ENCODE measurements around the gene WIPF1. TPM values are rescaled to one million over a fixed set of nuclear protein-coding genes. Genes with fewer than 3 reads are reported as not detected.

The WIPF1 gene
- total RNA-seq, 1 donor from 2014 or later, result 20.1 TPM

DNA sequence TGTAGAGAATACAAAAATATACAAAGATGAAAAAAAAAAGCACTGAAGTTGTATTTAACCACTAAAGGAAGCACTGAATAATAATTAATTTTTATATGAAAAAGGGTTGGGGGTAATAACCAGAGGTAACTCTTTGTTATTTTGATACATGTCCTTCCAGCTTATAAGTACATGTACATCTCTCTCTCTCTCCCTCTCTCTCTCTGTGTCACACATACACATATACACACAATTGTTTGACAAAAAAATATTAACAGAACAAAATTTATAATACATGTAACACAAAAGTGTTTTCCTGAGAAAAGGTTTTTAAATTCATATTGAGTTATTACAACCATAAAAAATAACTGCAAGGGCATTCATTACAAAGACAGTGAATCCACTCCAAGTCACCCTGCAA, 4.6 kb downstream of the WIPF1 start:
- TF ChIP-seq, protein P1, sequence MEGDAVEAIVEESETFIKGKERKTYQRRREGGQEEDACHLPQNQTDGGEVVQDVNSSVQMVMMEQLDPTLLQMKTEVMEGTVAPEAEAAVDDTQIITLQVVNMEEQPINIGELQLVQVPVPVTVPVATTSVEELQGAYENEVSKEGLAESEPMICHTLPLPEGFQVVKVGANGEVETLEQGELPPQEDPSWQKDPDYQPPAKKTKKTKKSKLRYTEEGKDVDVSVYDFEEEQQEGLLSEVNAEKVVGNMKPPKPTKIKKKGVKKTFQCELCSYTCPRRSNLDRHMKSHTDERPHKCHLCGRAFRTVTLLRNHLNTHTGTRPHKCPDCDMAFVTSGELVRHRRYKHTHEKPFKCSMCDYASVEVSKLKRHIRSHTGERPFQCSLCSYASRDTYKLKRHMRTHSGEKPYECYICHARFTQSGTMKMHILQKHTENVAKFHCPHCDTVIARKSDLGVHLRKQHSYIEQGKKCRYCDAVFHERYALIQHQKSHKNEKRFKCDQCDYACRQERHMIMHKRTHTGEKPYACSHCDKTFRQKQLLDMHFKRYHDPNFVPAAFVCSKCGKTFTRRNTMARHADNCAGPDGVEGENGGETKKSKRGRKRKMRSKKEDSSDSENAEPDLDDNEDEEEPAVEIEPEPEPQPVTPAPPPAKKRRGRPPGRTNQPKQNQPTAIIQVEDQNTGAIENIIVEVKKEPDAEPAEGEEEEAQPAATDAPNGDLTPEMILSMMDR (conservative IDR thresholded peaks at IDR 0.05), result no peak

DNA sequence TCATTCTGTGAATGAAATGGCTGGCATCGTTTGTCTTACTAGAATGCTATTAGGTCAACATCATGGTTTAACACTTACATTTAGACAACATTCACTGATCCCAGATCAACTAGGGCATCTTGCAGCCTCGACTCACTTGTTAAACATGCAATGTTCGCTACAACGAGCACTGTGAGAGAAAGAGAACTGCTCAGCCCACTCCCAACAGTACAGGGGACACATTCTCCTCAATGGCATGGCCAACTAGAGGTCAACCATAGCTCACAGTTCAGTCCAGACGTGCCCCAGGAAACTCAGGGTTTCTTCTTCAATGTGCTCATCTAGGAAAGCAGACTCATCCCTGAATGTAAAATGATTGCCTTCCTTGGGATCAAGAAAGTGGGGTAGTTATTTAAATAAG, 5.9 kb downstream of the WIPF1 start:
- Mint-ChIP-seq H3K27ac (ENCODE audit: unreplicated experiment) (no peak overlapping the region), H3K9me3 (no peaks in the 10 kb centered on the region), H3K27me3 (ENCODE audit: low read depth) (no peaks in the 10 kb centered on the region), H3K4me1 (peaks cover 20% of the 10 kb centered on the region), H3K36me3 (ENCODE audit: low read depth) (no peaks in the 10 kb centered on the region), H3K4me3 (no peak overlapping the region)
- no peak for DNase-seq (ENCODE audit: low read depth, low spot score)
- TF ChIP-seq, protein P1 (conservative IDR thresholded peaks at IDR 0.05), result no peak

More for the DNA sequence above, 4.6 kb downstream of the WIPF1 start:
- H3K27me3 Mint-ChIP-seq (ENCODE audit: low read depth), result no peaks in the 10 kb centered on the region
- no peak for DNase-seq (ENCODE audit: low read depth, low spot score)
- H3K27ac Mint-ChIP-seq (ENCODE audit: unreplicated experiment), result no peak overlapping the region
- H3K9me3 Mint-ChIP-seq, result no peaks in the 10 kb centered on the region
- H3K4me3 Mint-ChIP-seq, result no peak overlapping the region
- peaks cover 20% of the 10 kb centered on the region for H3K4me1 Mint-ChIP-seq
- H3K36me3 Mint-ChIP-seq (ENCODE audit: low read depth), result no peaks in the 10 kb centered on the region

DNA sequence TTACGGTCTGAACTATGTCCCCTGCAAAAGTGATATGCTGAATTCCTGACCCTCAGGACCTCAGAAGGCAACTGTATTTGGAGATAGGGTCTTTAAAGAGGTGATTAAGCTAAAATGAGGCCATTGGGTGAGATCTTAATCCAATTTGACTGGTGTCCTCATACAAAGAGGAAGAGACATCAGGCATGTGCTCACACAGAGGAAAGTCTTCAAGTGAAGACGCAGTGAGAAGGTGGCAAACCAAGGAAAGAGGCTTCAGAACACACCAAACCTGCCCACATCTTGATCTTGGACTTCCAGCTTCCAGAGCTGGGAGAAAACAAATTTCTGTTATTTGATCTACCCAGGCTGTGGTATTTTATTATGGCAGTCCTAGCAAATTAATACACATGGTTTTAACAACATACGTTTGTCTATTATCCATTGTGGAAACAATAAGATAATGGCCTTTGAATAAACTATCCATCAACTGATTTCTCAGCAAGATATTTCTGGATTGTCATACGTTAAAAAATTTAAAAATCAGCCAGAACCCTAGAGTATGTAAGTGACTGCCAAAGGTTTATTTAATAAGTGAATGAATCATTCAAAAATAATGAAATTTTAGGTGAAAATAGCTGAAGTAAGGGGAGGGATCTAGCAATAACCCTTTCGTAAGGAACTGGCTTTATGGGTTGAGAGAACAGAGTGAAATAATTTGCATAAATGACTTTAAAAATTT, 6.5 kb downstream of the WIPF1 start:
- no peak overlapping the region for H3K4me3 Mint-ChIP-seq
- H3K36me3 Mint-ChIP-seq (ENCODE audit: low read depth), result no peaks in the 10 kb centered on the region
- H3K27ac Mint-ChIP-seq (ENCODE audit: unreplicated experiment), result no peak overlapping the region
- no peaks in the 10 kb centered on the region for H3K9me3 Mint-ChIP-seq
- H3K4me1 Mint-ChIP-seq, result peaks cover 23% of the 10 kb centered on the region
- TF ChIP-seq, protein P1 (conservative IDR thresholded peaks at IDR 0.05), result no peak
- DNase-seq (ENCODE audit: low read depth, low spot score), result no peak
- H3K27me3 Mint-ChIP-seq (ENCODE audit: low read depth), result no peaks in the 10 kb centered on the region

DNA sequence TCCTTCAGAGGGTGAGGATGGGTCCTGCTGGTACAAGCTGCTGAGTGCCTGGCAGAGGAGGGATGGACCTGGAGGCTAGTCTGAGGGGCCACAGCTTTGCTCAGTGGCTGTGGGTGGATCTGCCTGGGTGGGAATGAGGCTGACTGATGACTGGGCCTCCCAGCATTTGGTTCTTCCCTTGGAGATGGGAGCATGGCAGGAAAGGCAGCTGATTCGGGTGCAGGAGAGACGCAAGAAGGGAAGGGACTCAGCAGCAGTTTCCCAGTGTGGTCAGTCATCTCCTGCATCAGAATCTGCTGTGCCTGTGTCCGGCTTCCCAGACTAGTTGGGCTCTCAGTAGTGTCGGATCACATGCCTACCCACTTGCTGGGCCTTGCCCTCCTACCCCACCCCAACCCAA, 7.3 kb downstream of the WIPF1 start:
- Mint-ChIP-seq H3K27ac (ENCODE audit: unreplicated experiment) (no peak overlapping the region), H3K36me3 (ENCODE audit: low read depth) (no peaks in the 10 kb centered on the region), H3K27me3 (ENCODE audit: low read depth) (no peaks in the 10 kb centered on the region), H3K4me3 (no peak overlapping the region), H3K9me3 (no peaks in the 10 kb centered on the region), H3K4me1 (peaks cover 29% of the 10 kb centered on the region)
- TF ChIP-seq, protein P1 (conservative IDR thresholded peaks at IDR 0.05), result no peak
- DNase-seq (ENCODE audit: low read depth, low spot score), result no peak

DNA sequence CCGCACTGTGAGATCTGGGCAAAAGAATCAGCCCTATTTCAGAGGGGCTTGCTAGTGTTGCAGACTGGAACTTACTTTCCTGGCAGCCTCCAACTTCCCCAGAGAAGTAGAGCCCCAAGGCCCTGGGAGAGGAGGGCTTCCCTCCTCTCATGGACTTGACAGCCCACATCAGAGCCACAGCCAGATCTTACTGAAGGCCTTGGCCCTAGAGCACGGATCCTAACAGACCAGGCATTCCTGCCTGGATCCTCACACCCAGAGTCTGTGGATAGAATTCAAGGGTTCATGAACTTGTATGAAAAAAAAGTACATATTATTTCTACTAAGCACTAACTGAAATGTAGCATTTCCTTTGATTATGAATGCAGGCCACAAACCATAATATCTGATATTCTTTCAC, 8.3 kb downstream of the WIPF1 start:
- no peak overlapping the region for H3K27ac Mint-ChIP-seq (ENCODE audit: unreplicated experiment)
- peaks cover 25% of the 10 kb centered on the region for H3K4me1 Mint-ChIP-seq
- TF ChIP-seq, protein P1 (conservative IDR thresholded peaks at IDR 0.05), result no peak
- DNase-seq (ENCODE audit: low read depth, low spot score), result no peak
- no peaks in the 10 kb centered on the region for H3K9me3 Mint-ChIP-seq
- no peaks in the 10 kb centered on the region for H3K27me3 Mint-ChIP-seq (ENCODE audit: low read depth)
- H3K4me3 Mint-ChIP-seq, result no peak overlapping the region
- H3K36me3 Mint-ChIP-seq (ENCODE audit: low read depth), result no peaks in the 10 kb centered on the region
